Endothelial cell of umbilical vein (primary cell): ENCODE measurements around the gene WAS. TPM values are rescaled to one million over a fixed set of nuclear protein-coding genes. Genes with fewer than 3 reads are reported as not detected.

Experiments used
- BruUV-seq: library from RNA; stranded (reverse); fragments of 400-500 nt; replicated peaks from 2 replicates; lab custom pipeline; 2021; lab: Mats Ljungman, UMichigan
- CTCF ChIA-PET: fragments of 300-600, 350-600 bp; sonication (Branson Sonifier 250); formaldehyde crosslinking; loops from one replicate; lab custom pipeline; 2021; ENCODE audit warnings: antibody characterized with exemption, inconsistent platforms; lab: Charles Lee
- POLR2A ChIA-PET: fragments of 300-600, 350-600 bp; sonication (Branson Sonifier 250); formaldehyde crosslinking; loops from one replicate; lab custom pipeline; 2021; ENCODE audit warnings: antibody characterized with exemption, inconsistent platforms; lab: Charles Lee
- DNase-seq: peaks from one replicate; pipeline ENCODE4 v3.0.0-alpha.2; 2011; ENCODE audit warnings: low read depth, low spot score
- FAIRE-seq: peaks from 2 replicates; lab custom pipeline; 2011; peaks lifted over from hg19 to GRCh38; lab: Jason Lieb, UNC
- H2AFZ ChIP-seq: 2 replicates; pipeline ENCODE4 v1.6.0; 2012; ENCODE audit warnings: low read depth, low read length, control low read depth, inconsistent platforms
- H3K27ac ChIP-seq: 2 replicates; pipeline ENCODE4 v1.5.1; 2011; ENCODE audit warnings: low read depth, mild to moderate bottlenecking, control low read depth, low read length, moderate library complexity; ENCODE audit not compliant: insufficient read depth
- H3K27me3 ChIP-seq, 2 experiments: 2 replicates each; pipeline versions ENCODE4 v1.6.0 to v1.6.1; 2011; ENCODE audit warnings: low read length in 2 of 2, mixed read lengths in 1 of 2; ENCODE audit not compliant: control insufficient read depth in 2 of 2, insufficient read depth in 2 of 2
- H3K36me3 ChIP-seq, 2 experiments: 2 replicates in 1 of 2; 3 replicates in 1 of 2; pipeline ENCODE4 v1.5.1; 2011; ENCODE audit warnings: low read length in 2 of 2, mild to moderate bottlenecking in 1 of 2, moderate library complexity in 1 of 2; ENCODE audit not compliant: control insufficient read depth in 2 of 2, insufficient read depth in 2 of 2; ENCODE audit errors: extremely low read depth in 1 of 2
- H3K4me1 ChIP-seq: 3 replicates; pipeline ENCODE4 v1.5.1; 2011; ENCODE audit warnings: mild to moderate bottlenecking, low read length; ENCODE audit not compliant: control insufficient read depth, insufficient read depth; ENCODE audit errors: extremely low read depth
- H3K4me2 ChIP-seq: 2 replicates; pipeline ENCODE4 v1.6.1; 2011; ENCODE audit warnings: low read length, control low read depth, mixed read lengths; ENCODE audit not compliant: insufficient read depth
- H3K4me3 ChIP-seq, 3 experiments: fragments of 200-600 bp in 1 of 3; sonication (generic), shearing (Covaris generic) in 1 of 3; replicated peaks in 1 of 3; 2 replicates each; pipeline ENCODE4 v1.5.1; 2011 to 2016; ENCODE audit warnings: control low read depth in 3 of 3, low read length in 3 of 3, mild to moderate bottlenecking in 2 of 3, inconsistent platforms in 1 of 3, low read depth in 1 of 3, moderate library complexity in 1 of 3; ENCODE audit not compliant: insufficient read depth in 1 of 3
- H3K79me2 ChIP-seq: 2 replicates; pipeline ENCODE4 v1.6.0; 2012; ENCODE audit warnings: low read length, inconsistent platforms; ENCODE audit not compliant: control insufficient read depth, insufficient read depth
- H3K9ac ChIP-seq: replicated peaks from 2 replicates; pipeline ENCODE3; 2011; ENCODE audit warnings: low read length, control low read depth; ENCODE audit not compliant: insufficient read depth; ENCODE audit errors: extremely low read depth
- H3K9me1 ChIP-seq: replicated peaks from 3 replicates; pipeline ENCODE4 v1.6.0; 2011; ENCODE audit warnings: mild to moderate bottlenecking, low read length; ENCODE audit not compliant: control insufficient read depth, insufficient read depth; ENCODE audit errors: extremely low read depth
- H3K9me3 ChIP-seq: replicated peaks from 2 replicates; pipeline ENCODE4 v1.5.1; 2012; ENCODE audit warnings: low read length, inconsistent platforms; ENCODE audit not compliant: control insufficient read depth, insufficient read depth
- H4K20me1 ChIP-seq: replicated peaks from 2 replicates; pipeline ENCODE3; 2011; ENCODE audit warnings: mild to moderate bottlenecking, low read length; ENCODE audit not compliant: control insufficient read depth, insufficient read depth; ENCODE audit errors: extremely low read depth
- EZH2 ChIP-seq: IDR thresholded peaks from 2 replicates; pipeline ENCODE4 v1.6.1; 2012; ENCODE audit warnings: borderline replicate concordance, low read depth, mild to moderate bottlenecking, moderate library complexity, low read length, inconsistent platforms; ENCODE audit not compliant: severe bottlenecking
- FOS ChIP-seq: IDR thresholded peaks from 2 replicates; pipeline ENCODE4 v1.6.1; 2011; ENCODE audit warnings: mild to moderate bottlenecking, low read length, moderate library complexity, borderline replicate concordance; ENCODE audit not compliant: insufficient read depth
- GATA2 ChIP-seq: IDR thresholded peaks from 2 replicates; pipeline ENCODE4 v1.7.0; 2011; ENCODE audit warnings: low read depth, mild to moderate bottlenecking, moderate library complexity, mixed read lengths, low read length; ENCODE audit not compliant: insufficient read length, insufficient read depth
- JUN ChIP-seq: IDR thresholded peaks from 2 replicates; pipeline ENCODE4 v1.6.1; 2011; ENCODE audit warnings: borderline replicate concordance, low read depth; ENCODE audit not compliant: insufficient read length, insufficient read depth
- MYC ChIP-seq: IDR thresholded peaks from one replicate; pipeline ENCODE4 v1.6.1; 2011; ENCODE audit warnings: mild to moderate bottlenecking, low read depth, low read length
- POLR2A ChIP-seq: IDR thresholded peaks from 2 replicates; pipeline ENCODE4 v1.6.1; 2012; ENCODE audit warnings: low read depth, mild to moderate bottlenecking, control low read depth, low read length
- POLR2AphosphoS5 ChIP-seq: IDR thresholded peaks from 2 replicates; pipeline ENCODE4 v1.6.1; 2012; ENCODE audit warnings: low read depth, mild to moderate bottlenecking, control low read depth, low read length, moderate library complexity; ENCODE audit not compliant: insufficient read depth
- dilution Hi-C: fragments of 300-500 bp; cut with MboI; formaldehyde crosslinking; loops from one replicate; pipeline ENCODE4 v1.15.0; 2019; ENCODE audit warnings: low sequenced_read_pairs; ENCODE audit not compliant: extremely low pct_ligation_motif_present
- intact Hi-C: fragments of 100-400 bp; cut with micrococcal nuclease; formaldehyde crosslinking; loops from one replicate; pipeline ENCODE4 v1.10.0; 2022
- polyA plus RNA-seq, 4 experiments: library from polyadenylated mRNA; depleted of rRNA in 3 of 4; stranded (reverse) in 3 of 4; unstranded in 1 of 4; fragments of >200 nt; gene quantifications; 2 replicates each; pipeline versions ENCODE4 v1.2.1 to v1.2.3, GENCODE V29; 2011 to 2012; ENCODE audit warnings: missing spikeins in 1 of 4
- total RNA-seq: library from RNA; stranded (reverse); gene quantifications from 2 replicates; pipeline ENCODE4 v1.2.3, GENCODE V29; 2021
- TF ChIP-seq, protein P1 (sequence below), 2 donors: IDR thresholded peaks; 1 replicate in 1 of 2; 2 replicates in 1 of 2; pipeline ENCODE4 v1.5.1; 2011; ENCODE audit warnings: low read length in 2 of 2, mild to moderate bottlenecking in 2 of 2, moderate library complexity in 2 of 2, control low read depth in 1 of 2, inconsistent platforms in 1 of 2, low read depth in 1 of 2; ENCODE audit not compliant: insufficient read depth in 1 of 2; ENCODE audit errors: extremely low read depth in 1 of 2
- TF ChIP-seq, protein P2 (sequence below): IDR thresholded peaks from 2 replicates; pipeline ENCODE4 v1.6.1; 2011; ENCODE audit not compliant: insufficient read depth, insufficient read length

WAS gene
- total and polyA plus RNA-seq, 2 donors (not counting 3 experiments of a cell fraction or from before 2014, with no cell fraction given), result 0.73 TPM; not detected in 1

DNA sequence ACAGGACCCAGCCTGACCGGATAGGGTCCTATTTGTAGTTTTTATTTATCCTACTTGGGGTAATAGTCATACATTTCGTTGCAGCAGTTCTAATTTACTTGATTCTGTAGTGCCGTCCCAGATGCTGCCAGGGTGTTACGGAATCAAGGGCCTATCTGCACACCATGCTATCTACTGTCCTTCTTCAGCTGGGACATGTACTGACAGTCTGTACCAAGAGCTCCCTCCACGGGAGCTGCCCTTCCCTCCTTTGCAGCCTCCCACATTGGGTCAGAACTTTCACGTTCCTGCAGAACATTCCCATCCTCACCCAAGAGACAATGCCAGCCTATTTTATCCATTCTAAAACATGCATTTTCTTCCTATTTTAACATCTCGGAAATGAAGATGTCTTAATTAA is 19.6 kb downstream of the WAS start:
- BruUV-seq, result no TSS peak
- no peak overlapping the region for H2AFZ ChIP-seq
- no peak overlapping the region for H3K9ac ChIP-seq
- H3K9me3 ChIP-seq, result no peaks in the 10 kb centered on the region
- no peak overlapping the region for H3K4me2 ChIP-seq
- H3K79me2 ChIP-seq, result peaks cover 15% of the 10 kb centered on the region
- intact Hi-C loops (no loop called here), dilution Hi-C loops (no loop called here)
- H3K27ac ChIP-seq, result no peak overlapping the region
- no peaks in the 10 kb centered on the region for H3K4me1 ChIP-seq
- no peaks in the 10 kb centered on the region for H3K27me3 ChIP-seq
- POLR2A ChIA-PET, result no interaction called here
- no peak overlapping the region for H3K4me3 ChIP-seq
- H3K36me3 ChIP-seq, result peaks cover 4 to 9% of the 10 kb centered on the region in 2 experiments
- DNase-seq (no peak), FAIRE-seq (no peak)
- no peaks in the 10 kb centered on the region for H4K20me1 ChIP-seq
- no peaks in the 10 kb centered on the region for H3K9me1 ChIP-seq
- TF ChIP-seq MYC (no peak), EZH2 (no peak), POLR2AphosphoS5 (no peak), FOS (no peak), POLR2A (no peak), JUN (no peak), GATA2 (no peak)
- TF ChIP-seq, protein P1, sequence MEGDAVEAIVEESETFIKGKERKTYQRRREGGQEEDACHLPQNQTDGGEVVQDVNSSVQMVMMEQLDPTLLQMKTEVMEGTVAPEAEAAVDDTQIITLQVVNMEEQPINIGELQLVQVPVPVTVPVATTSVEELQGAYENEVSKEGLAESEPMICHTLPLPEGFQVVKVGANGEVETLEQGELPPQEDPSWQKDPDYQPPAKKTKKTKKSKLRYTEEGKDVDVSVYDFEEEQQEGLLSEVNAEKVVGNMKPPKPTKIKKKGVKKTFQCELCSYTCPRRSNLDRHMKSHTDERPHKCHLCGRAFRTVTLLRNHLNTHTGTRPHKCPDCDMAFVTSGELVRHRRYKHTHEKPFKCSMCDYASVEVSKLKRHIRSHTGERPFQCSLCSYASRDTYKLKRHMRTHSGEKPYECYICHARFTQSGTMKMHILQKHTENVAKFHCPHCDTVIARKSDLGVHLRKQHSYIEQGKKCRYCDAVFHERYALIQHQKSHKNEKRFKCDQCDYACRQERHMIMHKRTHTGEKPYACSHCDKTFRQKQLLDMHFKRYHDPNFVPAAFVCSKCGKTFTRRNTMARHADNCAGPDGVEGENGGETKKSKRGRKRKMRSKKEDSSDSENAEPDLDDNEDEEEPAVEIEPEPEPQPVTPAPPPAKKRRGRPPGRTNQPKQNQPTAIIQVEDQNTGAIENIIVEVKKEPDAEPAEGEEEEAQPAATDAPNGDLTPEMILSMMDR (IDR thresholded peaks at IDR 0.05; ENCODE audit: extremely low read depth in 1 of 2, insufficient read depth in 1 of 2, low read depth in 1 of 2, low read length in 2 of 2), result no peak
- TF ChIP-seq, protein P2, sequence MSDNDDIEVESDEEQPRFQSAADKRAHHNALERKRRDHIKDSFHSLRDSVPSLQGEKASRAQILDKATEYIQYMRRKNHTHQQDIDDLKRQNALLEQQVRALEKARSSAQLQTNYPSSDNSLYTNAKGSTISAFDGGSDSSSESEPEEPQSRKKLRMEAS, result no peak
- CTCF ChIA-PET, result no interaction called here
